Right hindlimb (tissue), 1 donor: ENCODE data around the gene CFC1B.
"Not testable (repeated sequence)": the region's sequence is repeated elsewhere in the genome, so short reads cannot be mapped to it uniquely, and the experiment has no call there.

Experiments
- DNase-seq: peaks from one replicate; pipeline ENCODE4 v3.0.0-alpha.2; 2018

CFC1B gene

GRCh38 chr2:130571929-130572328 is 50.9 kb downstream of the CFC1B start:
- not testable (repeated sequence) for DNase-seq

GRCh38 chr2:130574230-130574629 is 53.2 kb downstream of the CFC1B start:
- DNase-seq, result not testable (repeated sequence)

GRCh38 chr2:130576209-130576784 is 55.3 kb downstream of the CFC1B start:
- DNase-seq, result not testable (repeated sequence)

GRCh38 chr2:130577559-130577958 is 56.5 kb downstream of the CFC1B start:
- DNase-seq, result not testable (repeated sequence)
